ENCODE results near the gene RPIA. TPM values are rescaled to one million over a fixed set of nuclear protein-coding genes. Genes with fewer than 3 reads are reported as not detected.
"Not testable (repeated sequence)": the region's sequence is repeated elsewhere in the genome, so short reads cannot be mapped to it uniquely, and the experiment has no call there.

The RPIA gene
- total and polyA plus RNA-seq, 5 donors: 9.1 to 15.4 (median 11.8) TPM

GRCh38 chr2:88795932-88796331 lies 104.5 kb downstream of the RPIA start:
- H3K27ac ChIP-seq (ENCODE audit: low read length); H3K27me3 ChIP-seq (ENCODE audit: control insufficient read depth, insufficient read depth); H3K9me3 ChIP-seq (ENCODE audit: control insufficient read depth, low read length); intact Hi-C loops (cut with DNase I); H3K4me3 ChIP-seq (ENCODE audit: low read length); DNase-seq; H3K4me1 ChIP-seq (ENCODE audit: control insufficient read depth, insufficient read depth, low read length); ATAC-seq: not testable (repeated sequence)
- WGBS: 80% methylated on average over 2 of the region's 2 CpGs

- H3K9me3 ChIP-seq (ENCODE audit: control insufficient read depth, low read length); H3K27ac ChIP-seq (ENCODE audit: low read length); intact Hi-C loops (cut with DNase I); H3K4me3 ChIP-seq (ENCODE audit: low read length); H3K27me3 ChIP-seq (ENCODE audit: control insufficient read depth, insufficient read depth); ATAC-seq; DNase-seq; H3K4me1 ChIP-seq (ENCODE audit: control insufficient read depth, insufficient read depth, low read length): not testable (repeated sequence)
- 87% methylated on average over 1 of the region's 1 CpG for WGBS
Observed at GRCh38 chr2:88796523-88796922, 105.0 kb downstream of the RPIA start.

- 71% methylated on average over 1 of the region's 1 CpG for WGBS
- H3K4me1 ChIP-seq (ENCODE audit: control insufficient read depth, insufficient read depth, low read length); ATAC-seq; H3K27ac ChIP-seq (ENCODE audit: low read length); H3K9me3 ChIP-seq (ENCODE audit: control insufficient read depth, low read length); DNase-seq; intact Hi-C loops (cut with DNase I); H3K27me3 ChIP-seq (ENCODE audit: control insufficient read depth, insufficient read depth); H3K4me3 ChIP-seq (ENCODE audit: low read length): not testable (repeated sequence)
Observed at GRCh38 chr2:88797164-88797563, 105.7 kb downstream of the RPIA start.

Other genes with a start within 250 kb of the RPIA start
- not detected for gene FOXI3, start 239.0 kb upstream of the RPIA start, total RNA-seq
- not detected for gene FOXI3, start 239.0 kb upstream of the RPIA start, polyA plus RNA-seq
- gene EIF2AK3, start 64.2 kb upstream of the RPIA start, total RNA-seq: 10 to 100 TPM in 1 of 4 donors, 1 to 10 TPM in 3; 5.2 to 13.6 (median 8.8) TPM
- 3.9 TPM for gene EIF2AK3, start 64.2 kb upstream of the RPIA start, polyA plus RNA-seq

All from right cardiac atrium (tissue), 5 donors.